GM21381 (cell line): ENCODE measurements around the gene HNF1A.

ENCODE experiments used
- ATAC-seq: cut with Tn5 transposase; IDR thresholded peaks from one replicate; pipeline ENCODE4 v1.9.1; 2021; ENCODE audit warnings: mild to moderate bottlenecking, moderate library complexity; ENCODE audit not compliant: unreplicated experiment

Gene HNF1A

GRCh38 chr12:121008347-121009098 lies 30.2 kb downstream of the HNF1A start:
- ATAC-seq: no peak

- no peak for ATAC-seq
These were observed 31.4 kb downstream of the HNF1A start for GRCh38 chr12:121009741-121010140.

GRCh38 chr12:121010860-121011259 lies 32.5 kb downstream of the HNF1A start:
- ATAC-seq: no peak

GRCh38 chr12:121011820-121012219 lies 33.5 kb downstream of the HNF1A start:
- no peak for ATAC-seq

- ATAC-seq: no peak
These were observed 35.4 kb downstream of the HNF1A start for GRCh38 chr12:121013715-121014114.

- ATAC-seq: peak; percentile 98
These were observed 37.8 kb downstream of the HNF1A start, which contains the start of gene C12orf43 for GRCh38 chr12:121015825-121016766. C12orf43 (minus strand) TSS chr12:121016487; CDS start chr12:121016474, 13 bp downstream.

GRCh38 chr12:121017966-121018491 lies 39.7 kb downstream of the HNF1A start:
- no peak for ATAC-seq

GRCh38 chr12:121018860-121019617 lies 40.7 kb downstream of the HNF1A start:
- ATAC-seq: no peak

GRCh38 chr12:121021754-121022153 lies 43.4 kb downstream of the HNF1A start:
- ATAC-seq: no peak

- ATAC-seq: no peak
These were observed 44.4 kb downstream of the HNF1A start for GRCh38 chr12:121022713-121023112.

GRCh38 chr12:121023799-121024198 lies 45.5 kb downstream of the HNF1A start:
- ATAC-seq: no peak

- no peak for ATAC-seq
These were observed 47.3 kb downstream of the HNF1A start for GRCh38 chr12:121025442-121026226.

GRCh38 chr12:121026274-121027045 lies 48.1 kb downstream of the HNF1A start:
- ATAC-seq: no peak

GRCh38 chr12:121030576-121031212 lies 52.4 kb downstream of the HNF1A start:
- ATAC-seq: no peak

GRCh38 chr12:121033625-121034349 lies 55.4 kb downstream of the HNF1A start:
- no peak for ATAC-seq

- ATAC-seq: no peak
These were observed 56.4 kb downstream of the HNF1A start for GRCh38 chr12:121034616-121035305.

GRCh38 chr12:121036810-121037326 lies 58.5 kb downstream of the HNF1A start:
- no peak for ATAC-seq
